Measurements from ENCODE around the gene LACRT.
"Not testable (repeated sequence)": the region's sequence is repeated elsewhere in the genome, so short reads cannot be mapped to it uniquely, and the experiment has no call there.

DNA sequence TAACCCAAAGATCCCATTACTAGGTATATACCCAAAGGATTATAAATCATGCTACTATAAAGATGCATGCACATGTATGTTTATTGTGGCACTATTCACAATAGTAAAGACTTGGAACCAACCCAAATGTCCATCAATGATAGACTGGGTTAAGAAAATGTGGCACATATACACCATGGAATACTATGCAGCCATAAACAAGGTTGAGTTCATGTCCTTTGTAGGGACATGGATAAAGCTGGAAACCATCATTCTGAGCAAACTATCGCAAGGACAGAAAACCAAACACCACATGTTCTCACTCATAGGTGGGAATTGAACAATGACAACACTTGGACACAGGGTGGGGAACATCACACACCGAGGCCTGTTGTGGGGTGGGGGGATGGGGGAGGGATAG, 4.4 kb upstream of the LACRT start:
- TF ChIP-seq, protein P1, sequence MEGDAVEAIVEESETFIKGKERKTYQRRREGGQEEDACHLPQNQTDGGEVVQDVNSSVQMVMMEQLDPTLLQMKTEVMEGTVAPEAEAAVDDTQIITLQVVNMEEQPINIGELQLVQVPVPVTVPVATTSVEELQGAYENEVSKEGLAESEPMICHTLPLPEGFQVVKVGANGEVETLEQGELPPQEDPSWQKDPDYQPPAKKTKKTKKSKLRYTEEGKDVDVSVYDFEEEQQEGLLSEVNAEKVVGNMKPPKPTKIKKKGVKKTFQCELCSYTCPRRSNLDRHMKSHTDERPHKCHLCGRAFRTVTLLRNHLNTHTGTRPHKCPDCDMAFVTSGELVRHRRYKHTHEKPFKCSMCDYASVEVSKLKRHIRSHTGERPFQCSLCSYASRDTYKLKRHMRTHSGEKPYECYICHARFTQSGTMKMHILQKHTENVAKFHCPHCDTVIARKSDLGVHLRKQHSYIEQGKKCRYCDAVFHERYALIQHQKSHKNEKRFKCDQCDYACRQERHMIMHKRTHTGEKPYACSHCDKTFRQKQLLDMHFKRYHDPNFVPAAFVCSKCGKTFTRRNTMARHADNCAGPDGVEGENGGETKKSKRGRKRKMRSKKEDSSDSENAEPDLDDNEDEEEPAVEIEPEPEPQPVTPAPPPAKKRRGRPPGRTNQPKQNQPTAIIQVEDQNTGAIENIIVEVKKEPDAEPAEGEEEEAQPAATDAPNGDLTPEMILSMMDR (IDR thresholded peaks at IDR 0.05), result not testable (repeated sequence)
- not testable (repeated sequence) for TF ChIP-seq POLR2A (IDR thresholded peaks at IDR 0.05)
